Endothelial cell of umbilical vein (primary cell): ENCODE measurements around the gene DLG5. TPM values are rescaled to one million over a fixed set of nuclear protein-coding genes. Genes with fewer than 3 reads are reported as not detected.

Experiments
- BruUV-seq: library from RNA; stranded (reverse); fragments of 400-500 nt; replicated peaks from 2 replicates; lab custom pipeline; 2021; lab: Mats Ljungman, UMichigan
- CTCF ChIA-PET: fragments of 300-600, 350-600 bp; sonication (Branson Sonifier 250); formaldehyde crosslinking; loops from one replicate; lab custom pipeline; 2021; ENCODE audit warnings: antibody characterized with exemption, inconsistent platforms; lab: Charles Lee
- POLR2A ChIA-PET: fragments of 300-600, 350-600 bp; sonication (Branson Sonifier 250); formaldehyde crosslinking; loops from one replicate; lab custom pipeline; 2021; ENCODE audit warnings: antibody characterized with exemption, inconsistent platforms; lab: Charles Lee
- DNase-seq: peaks from one replicate; pipeline ENCODE4 v3.0.0-alpha.2; 2011; ENCODE audit warnings: low read depth, low spot score
- FAIRE-seq: peaks from 2 replicates; lab custom pipeline; 2011; peaks lifted over from hg19 to GRCh38; lab: Jason Lieb, UNC
- H2AFZ ChIP-seq: 2 replicates; pipeline ENCODE4 v1.6.0; 2012; ENCODE audit warnings: low read depth, low read length, control low read depth, inconsistent platforms
- H3K27ac ChIP-seq: 2 replicates; pipeline ENCODE4 v1.5.1; 2011; ENCODE audit warnings: low read depth, mild to moderate bottlenecking, control low read depth, low read length, moderate library complexity; ENCODE audit not compliant: insufficient read depth
- H3K27me3 ChIP-seq, 2 experiments: 2 replicates each; pipeline versions ENCODE4 v1.6.0 to v1.6.1; 2011; ENCODE audit warnings: low read length in 2 of 2, mixed read lengths in 1 of 2; ENCODE audit not compliant: control insufficient read depth in 2 of 2, insufficient read depth in 2 of 2
- H3K36me3 ChIP-seq, 2 experiments: 2 replicates in 1 of 2; 3 replicates in 1 of 2; pipeline ENCODE4 v1.5.1; 2011; ENCODE audit warnings: low read length in 2 of 2, mild to moderate bottlenecking in 1 of 2, moderate library complexity in 1 of 2; ENCODE audit not compliant: control insufficient read depth in 2 of 2, insufficient read depth in 2 of 2; ENCODE audit errors: extremely low read depth in 1 of 2
- H3K4me1 ChIP-seq: 3 replicates; pipeline ENCODE4 v1.5.1; 2011; ENCODE audit warnings: mild to moderate bottlenecking, low read length; ENCODE audit not compliant: control insufficient read depth, insufficient read depth; ENCODE audit errors: extremely low read depth
- H3K4me2 ChIP-seq: 2 replicates; pipeline ENCODE4 v1.6.1; 2011; ENCODE audit warnings: low read length, control low read depth, mixed read lengths; ENCODE audit not compliant: insufficient read depth
- H3K4me3 ChIP-seq, 3 experiments: fragments of 200-600 bp in 1 of 3; sonication (generic), shearing (Covaris generic) in 1 of 3; replicated peaks in 1 of 3; 2 replicates each; pipeline ENCODE4 v1.5.1; 2011 to 2016; ENCODE audit warnings: control low read depth in 3 of 3, low read length in 3 of 3, mild to moderate bottlenecking in 2 of 3, inconsistent platforms in 1 of 3, low read depth in 1 of 3, moderate library complexity in 1 of 3; ENCODE audit not compliant: insufficient read depth in 1 of 3
- H3K79me2 ChIP-seq: 2 replicates; pipeline ENCODE4 v1.6.0; 2012; ENCODE audit warnings: low read length, inconsistent platforms; ENCODE audit not compliant: control insufficient read depth, insufficient read depth
- H3K9ac ChIP-seq: replicated peaks from 2 replicates; pipeline ENCODE3; 2011; ENCODE audit warnings: low read length, control low read depth; ENCODE audit not compliant: insufficient read depth; ENCODE audit errors: extremely low read depth
- H3K9me1 ChIP-seq: replicated peaks from 3 replicates; pipeline ENCODE4 v1.6.0; 2011; ENCODE audit warnings: mild to moderate bottlenecking, low read length; ENCODE audit not compliant: control insufficient read depth, insufficient read depth; ENCODE audit errors: extremely low read depth
- H3K9me3 ChIP-seq: replicated peaks from 2 replicates; pipeline ENCODE4 v1.5.1; 2012; ENCODE audit warnings: low read length, inconsistent platforms; ENCODE audit not compliant: control insufficient read depth, insufficient read depth
- H4K20me1 ChIP-seq: replicated peaks from 2 replicates; pipeline ENCODE3; 2011; ENCODE audit warnings: mild to moderate bottlenecking, low read length; ENCODE audit not compliant: control insufficient read depth, insufficient read depth; ENCODE audit errors: extremely low read depth
- EZH2 ChIP-seq: IDR thresholded peaks from 2 replicates; pipeline ENCODE4 v1.6.1; 2012; ENCODE audit warnings: borderline replicate concordance, low read depth, mild to moderate bottlenecking, moderate library complexity, low read length, inconsistent platforms; ENCODE audit not compliant: severe bottlenecking
- FOS ChIP-seq: IDR thresholded peaks from 2 replicates; pipeline ENCODE4 v1.6.1; 2011; ENCODE audit warnings: mild to moderate bottlenecking, low read length, moderate library complexity, borderline replicate concordance; ENCODE audit not compliant: insufficient read depth
- GATA2 ChIP-seq: IDR thresholded peaks from 2 replicates; pipeline ENCODE4 v1.7.0; 2011; ENCODE audit warnings: low read depth, mild to moderate bottlenecking, moderate library complexity, mixed read lengths, low read length; ENCODE audit not compliant: insufficient read length, insufficient read depth
- JUN ChIP-seq: IDR thresholded peaks from 2 replicates; pipeline ENCODE4 v1.6.1; 2011; ENCODE audit warnings: borderline replicate concordance, low read depth; ENCODE audit not compliant: insufficient read length, insufficient read depth
- MYC ChIP-seq: IDR thresholded peaks from one replicate; pipeline ENCODE4 v1.6.1; 2011; ENCODE audit warnings: mild to moderate bottlenecking, low read depth, low read length
- POLR2A ChIP-seq: IDR thresholded peaks from 2 replicates; pipeline ENCODE4 v1.6.1; 2012; ENCODE audit warnings: low read depth, mild to moderate bottlenecking, control low read depth, low read length
- POLR2AphosphoS5 ChIP-seq: IDR thresholded peaks from 2 replicates; pipeline ENCODE4 v1.6.1; 2012; ENCODE audit warnings: low read depth, mild to moderate bottlenecking, control low read depth, low read length, moderate library complexity; ENCODE audit not compliant: insufficient read depth
- dilution Hi-C: fragments of 300-500 bp; cut with MboI; formaldehyde crosslinking; loops from one replicate; pipeline ENCODE4 v1.15.0; 2019; ENCODE audit warnings: low sequenced_read_pairs; ENCODE audit not compliant: extremely low pct_ligation_motif_present
- intact Hi-C: fragments of 100-400 bp; cut with micrococcal nuclease; formaldehyde crosslinking; loops from one replicate; pipeline ENCODE4 v1.10.0; 2022
- polyA plus RNA-seq, 4 experiments: library from polyadenylated mRNA; depleted of rRNA in 3 of 4; stranded (reverse) in 3 of 4; unstranded in 1 of 4; fragments of >200 nt; gene quantifications; 2 replicates each; pipeline versions ENCODE4 v1.2.1 to v1.2.3, GENCODE V29; 2011 to 2012; ENCODE audit warnings: missing spikeins in 1 of 4
- total RNA-seq: library from RNA; stranded (reverse); gene quantifications from 2 replicates; pipeline ENCODE4 v1.2.3, GENCODE V29; 2021
- TF ChIP-seq, protein P1 (sequence below): IDR thresholded peaks from 2 replicates; pipeline ENCODE4 v1.6.1; 2011; ENCODE audit not compliant: insufficient read depth, insufficient read length
- TF ChIP-seq, protein P2 (sequence below), 2 donors: IDR thresholded peaks; 1 replicate in 1 of 2; 2 replicates in 1 of 2; pipeline ENCODE4 v1.5.1; 2011; ENCODE audit warnings: low read length in 2 of 2, mild to moderate bottlenecking in 2 of 2, moderate library complexity in 2 of 2, control low read depth in 1 of 2, inconsistent platforms in 1 of 2, low read depth in 1 of 2; ENCODE audit not compliant: insufficient read depth in 1 of 2; ENCODE audit errors: extremely low read depth in 1 of 2

The DLG5 gene
- total and polyA plus RNA-seq, 2 donors (not counting 3 experiments of a cell fraction or from before 2014, with no cell fraction given), result 12.3 to 24.9 TPM

DNA sequence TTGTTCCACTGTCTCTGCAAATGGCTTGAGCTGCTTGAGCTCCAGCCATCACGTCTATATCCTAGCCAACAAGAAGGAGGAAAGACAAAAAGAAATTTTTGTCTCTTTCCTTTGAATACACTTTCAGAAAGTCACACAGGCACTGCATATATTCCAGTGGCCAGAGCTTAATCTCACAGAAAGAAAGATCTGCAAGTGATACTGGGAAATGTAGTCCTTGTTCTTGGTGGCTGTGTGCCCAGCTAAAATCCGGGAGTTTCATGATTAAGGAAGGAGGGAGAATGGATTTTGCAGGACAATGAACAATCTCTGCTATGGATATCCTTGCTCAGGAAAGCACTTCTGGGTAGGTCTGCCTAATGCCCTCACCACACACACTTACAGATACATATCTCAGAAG, 19.5 kb upstream of the DLG5 start:
- Histone ChIP-seq H3K4me2 (no peak overlapping the region), H3K4me3 (no peak overlapping the region), H3K27me3 (no peaks in the 10 kb centered on the region), H2AFZ (no peak overlapping the region), H3K4me1 (peaks cover 16% of the 10 kb centered on the region), H3K9me3 (no peaks in the 10 kb centered on the region), H4K20me1 (no peaks in the 10 kb centered on the region), H3K79me2 (no peaks in the 10 kb centered on the region), H3K36me3 (no peaks in the 10 kb centered on the region), H3K9me1 (no peaks in the 10 kb centered on the region), H3K27ac (no peak overlapping the region), H3K9ac (no peak overlapping the region)
- peak; percentile 58 for DNase-seq
- intact Hi-C loops, result loop anchor here (5.0 kb wide), 1 partner anchor 81 kb away; the partner anchor contains the start of gene POLR3A
- dilution Hi-C loops, result no loop called here
- POLR2A ChIA-PET, result no interaction called here
- BruUV-seq, result no TSS peak
- peak; percentile 59 for FAIRE-seq
- TF ChIP-seq EZH2 (no peak), POLR2AphosphoS5 (no peak), FOS (no peak), JUN (no peak), MYC (no peak), GATA2 (no peak), POLR2A (no peak)
- TF ChIP-seq, protein P1, sequence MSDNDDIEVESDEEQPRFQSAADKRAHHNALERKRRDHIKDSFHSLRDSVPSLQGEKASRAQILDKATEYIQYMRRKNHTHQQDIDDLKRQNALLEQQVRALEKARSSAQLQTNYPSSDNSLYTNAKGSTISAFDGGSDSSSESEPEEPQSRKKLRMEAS, result no peak
- TF ChIP-seq, protein P2, sequence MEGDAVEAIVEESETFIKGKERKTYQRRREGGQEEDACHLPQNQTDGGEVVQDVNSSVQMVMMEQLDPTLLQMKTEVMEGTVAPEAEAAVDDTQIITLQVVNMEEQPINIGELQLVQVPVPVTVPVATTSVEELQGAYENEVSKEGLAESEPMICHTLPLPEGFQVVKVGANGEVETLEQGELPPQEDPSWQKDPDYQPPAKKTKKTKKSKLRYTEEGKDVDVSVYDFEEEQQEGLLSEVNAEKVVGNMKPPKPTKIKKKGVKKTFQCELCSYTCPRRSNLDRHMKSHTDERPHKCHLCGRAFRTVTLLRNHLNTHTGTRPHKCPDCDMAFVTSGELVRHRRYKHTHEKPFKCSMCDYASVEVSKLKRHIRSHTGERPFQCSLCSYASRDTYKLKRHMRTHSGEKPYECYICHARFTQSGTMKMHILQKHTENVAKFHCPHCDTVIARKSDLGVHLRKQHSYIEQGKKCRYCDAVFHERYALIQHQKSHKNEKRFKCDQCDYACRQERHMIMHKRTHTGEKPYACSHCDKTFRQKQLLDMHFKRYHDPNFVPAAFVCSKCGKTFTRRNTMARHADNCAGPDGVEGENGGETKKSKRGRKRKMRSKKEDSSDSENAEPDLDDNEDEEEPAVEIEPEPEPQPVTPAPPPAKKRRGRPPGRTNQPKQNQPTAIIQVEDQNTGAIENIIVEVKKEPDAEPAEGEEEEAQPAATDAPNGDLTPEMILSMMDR (IDR thresholded peaks at IDR 0.05; ENCODE audit: extremely low read depth in 1 of 2, insufficient read depth in 1 of 2, low read depth in 1 of 2, low read length in 2 of 2), result no peak
- CTCF ChIA-PET, result interaction anchor here (1.0 kb wide), 1 partner anchor 84 kb away, joined by 3 read pairs; the partner anchor contains the start of gene POLR3A
